IMR-90 (cell line): ENCODE results near the gene RABEP2. TPM values are rescaled to one million over a fixed set of nuclear protein-coding genes. Genes with fewer than 3 reads are reported as not detected.
"Not testable (repeated sequence)": the region's sequence is repeated elsewhere in the genome, so short reads cannot be mapped to it uniquely, and the experiment has no call there.

Source experiments
- ATAC-seq: fragments of 200-7000 bp; cut with Tn5 transposase; 2 replicates; pipeline ENCODE4 v1.9.1; 2020; ENCODE audit warnings: low read depth, mild to moderate bottlenecking, moderate library complexity
- BruUV-seq: library from RNA; stranded (reverse); fragments of 400-500 nt; replicated peaks from 2 replicates; lab custom pipeline; 2021; lab: Mats Ljungman, UMichigan
- CTCF ChIA-PET: fragments of 300-600 bp; formaldehyde crosslinking; extraction: SDS; loops from one replicate; lab custom pipeline; 2021; ENCODE audit warnings: antibody characterized with exemption; lab: Yijun Ruan, JAX
- POLR2A ChIA-PET: fragments of 300-600 bp; sonication (Branson Sonifier 250); formaldehyde crosslinking; loops from one replicate; lab custom pipeline; 2022; ENCODE audit warnings: antibody characterized with exemption; ENCODE audit not compliant: unreplicated experiment; lab: Charles Lee
- DNase-seq: peaks from one replicate; pipeline ENCODE4 v3.0.0; 2013
- H2AFZ ChIP-seq: replicated peaks from 2 replicates; pipeline ENCODE3; 2013; ENCODE audit warnings: low read length, mild to moderate bottlenecking; ENCODE audit not compliant: poor library complexity
- H2AK5ac ChIP-seq: 2 replicates; pipeline ENCODE4 v1.6.1; 2013; ENCODE audit warnings: low read depth, low read length, inconsistent platforms
- H2AK9ac ChIP-seq: replicated peaks from 2 replicates; pipeline ENCODE3; 2013; ENCODE audit warnings: mild to moderate bottlenecking, low read depth, low read length, moderate library complexity; ENCODE audit not compliant: poor library complexity
- H2BK120ac ChIP-seq: 2 replicates; pipeline ENCODE4 v1.6.1; 2013; ENCODE audit warnings: low read depth, low read length, inconsistent platforms
- H2BK15ac ChIP-seq: 3 replicates; pipeline ENCODE4 v1.6.1; 2013; ENCODE audit warnings: low read depth, low read length, inconsistent platforms
- H2BK20ac ChIP-seq: 2 replicates; pipeline ENCODE4 v1.6.1; 2013; ENCODE audit warnings: low read depth, mild to moderate bottlenecking, inconsistent platforms, low read length, moderate library complexity
- H2BK5ac ChIP-seq: 2 replicates; pipeline ENCODE4 v1.6.1; 2013; ENCODE audit warnings: mild to moderate bottlenecking, low read depth, low read length, inconsistent platforms; ENCODE audit not compliant: poor library complexity, severe bottlenecking
- H3K14ac ChIP-seq: replicated peaks from 2 replicates; pipeline ENCODE4 v1.6.1; 2013; ENCODE audit warnings: low read depth, low read length, inconsistent platforms
- H3K18ac ChIP-seq: 2 replicates; pipeline ENCODE4 v1.6.1; 2013; ENCODE audit warnings: low read depth, low read length, control low read depth
- H3K23ac ChIP-seq: 2 replicates; pipeline ENCODE4 v1.6.1; 2013; ENCODE audit warnings: low read depth, low read length, inconsistent platforms
- H3K27ac ChIP-seq: 2 replicates; pipeline ENCODE4 v1.5.1; 2013; ENCODE audit warnings: mild to moderate bottlenecking, control low read depth, low read length; ENCODE audit not compliant: insufficient read depth
- H3K27me3 ChIP-seq: 2 replicates; pipeline ENCODE4 v1.6.1; 2013; ENCODE audit warnings: low read length; ENCODE audit not compliant: control insufficient read depth, insufficient read depth
- H3K36me3 ChIP-seq: 2 replicates; pipeline ENCODE4 v1.6.1; 2013; ENCODE audit warnings: low read length, mixed read lengths; ENCODE audit not compliant: control insufficient read depth, insufficient read depth
- H3K4ac ChIP-seq: 2 replicates; pipeline ENCODE4 v1.6.1; 2013; ENCODE audit warnings: low read depth, low read length, inconsistent platforms
- H3K4me1 ChIP-seq: 2 replicates; pipeline ENCODE4 v1.6.1; 2013; ENCODE audit warnings: low read length, mixed read lengths; ENCODE audit not compliant: control insufficient read depth, insufficient read depth
- H3K4me2 ChIP-seq: 2 replicates; pipeline ENCODE4 v1.6.1; 2013; ENCODE audit warnings: low read depth, mild to moderate bottlenecking, control low read depth, low read length, moderate library complexity
- H3K4me3 ChIP-seq: 2 replicates; pipeline ENCODE4 v1.5.1; 2013; ENCODE audit warnings: low read depth, mild to moderate bottlenecking, control low read depth, low read length, moderate library complexity; ENCODE audit not compliant: insufficient read depth
- H3K56ac ChIP-seq: 2 replicates; pipeline ENCODE4 v1.6.1; 2013; ENCODE audit warnings: low read length, inconsistent platforms; ENCODE audit not compliant: insufficient read depth; ENCODE audit errors: extremely low read depth
- H3K79me1 ChIP-seq, 2 experiments: 2 replicates each; pipeline ENCODE4 v1.6.1; 2013; ENCODE audit warnings: low read length in 2 of 2, inconsistent platforms in 1 of 2, low read depth in 1 of 2
- H3K9ac ChIP-seq: 2 replicates; pipeline ENCODE4 v1.6.1; 2013; ENCODE audit warnings: low read depth, low read length, control low read depth
- H3K9me1 ChIP-seq: 2 replicates; pipeline ENCODE4 v1.6.1; 2013; ENCODE audit warnings: low read length, inconsistent platforms; ENCODE audit not compliant: insufficient read depth
- H3K9me3 ChIP-seq: 2 replicates; pipeline ENCODE4 v1.6.1; 2013; ENCODE audit warnings: low read length; ENCODE audit not compliant: control insufficient read depth, insufficient read depth
- H4K20me1 ChIP-seq: 2 replicates; pipeline ENCODE4 v1.6.1; 2013; ENCODE audit warnings: low read length, inconsistent platforms; ENCODE audit not compliant: insufficient read depth
- H4K5ac ChIP-seq: 2 replicates; pipeline ENCODE4 v1.6.1; 2013; ENCODE audit warnings: mild to moderate bottlenecking, low read depth, low read length, control low read depth
- H4K8ac ChIP-seq, 2 experiments: 2 replicates each; pipeline ENCODE4 v1.6.1; 2013; ENCODE audit warnings: low read depth in 2 of 2, low read length in 2 of 2, control low read depth in 1 of 2, inconsistent platforms in 1 of 2
- H4K91ac ChIP-seq: 2 replicates; pipeline ENCODE4 v1.6.1; 2013; ENCODE audit warnings: low read depth, low read length, inconsistent platforms; ENCODE audit not compliant: insufficient read depth
- WGBS, 2 experiments: methylation state at CpG; one replicate each; pipeline versions ENCODE4 v1.1.5 to v1.1.7; 2013; ENCODE audit warnings: missing lambda C conversion rate in 2 of 2; ENCODE audit not compliant: insufficient read length in 1 of 2; ENCODE audit errors: extremely low coverage in 2 of 2; 5-methylcytosine and 5-hydroxymethylcytosine counted together
- dilution Hi-C: fragments of 300-500 bp; cut with HindIII; formaldehyde crosslinking; loops from one replicate; pipeline ENCODE4 v1.14.3; 2018; ENCODE audit warnings: low sequenced_read_pairs; ENCODE audit not compliant: unreplicated experiment
- in situ Hi-C: fragments of 300-500 bp; cut with MboI; formaldehyde crosslinking; loops from 3 replicates; pipeline ENCODE4 v1.14.3; 2019; ENCODE audit warnings: low sequenced_read_pairs, inconsistent platforms, mixed read lengths
- intact Hi-C: fragments of 100-400 bp; cut with micrococcal nuclease; formaldehyde crosslinking; loops from 2 replicates; pipeline ENCODE4 v1.10.0; 2022
- polyA plus RNA-seq, 3 experiments: library from polyadenylated mRNA; depleted of rRNA; stranded (reverse); fragments of >200 nt; gene quantifications; 2 replicates each; pipeline ENCODE4 v1.2.3, GENCODE V29; 2012; ENCODE audit warnings: low replicate concordance in 1 of 3
- total RNA-seq: library from RNA; depleted of rRNA; stranded (reverse); fragments of >200 nt; gene quantifications from 2 replicates; pipeline ENCODE4 v1.2.3, GENCODE V29; 2012

The RABEP2 gene
- total and polyA plus RNA-seq, 2 of the 4 experiments (the other 2 are of a cell fraction), result 12.2 to 20.0 TPM

- CTCF ChIA-PET, H3K4me2 ChIP-seq, H2AK9ac ChIP-seq, DNase-seq, H2BK5ac ChIP-seq, H3K4me3 ChIP-seq, H2AK5ac ChIP-seq, H3K9ac ChIP-seq, POLR2A ChIA-PET, H4K8ac ChIP-seq, H4K91ac ChIP-seq, H3K4me1 ChIP-seq, H3K56ac ChIP-seq, intact Hi-C loops, H3K23ac ChIP-seq, H2BK120ac ChIP-seq, H2BK20ac ChIP-seq, BruUV-seq, dilution Hi-C loops, in situ Hi-C loops, H2AFZ ChIP-seq, H3K14ac ChIP-seq, H3K18ac ChIP-seq, H3K9me3 ChIP-seq, H3K27ac ChIP-seq, H3K27me3 ChIP-seq, ATAC-seq, H3K9me1 ChIP-seq, H3K4ac ChIP-seq, H2BK15ac ChIP-seq, H4K5ac ChIP-seq: not testable (repeated sequence)
- Histone ChIP-seq H3K36me3 (peaks cover 46% of the 10 kb centered on the region), H3K79me1 (peaks cover 20 to 50% of the 10 kb centered on the region in 2 experiments; a peak in 3 of 4 replicates), H4K20me1 (peaks cover 12% of the 10 kb centered on the region)
- 98% methylated on average over 7 of the region's 9 CpGs; no CpG with 5 or more reads in 1 of the 2 experiments for WGBS, 2 experiments
These were observed 57.4 kb downstream of the RABEP2 start for GRCh38 chr16:28867646-28868045.
